22Rv1 (cell line): ENCODE results near the gene TSC22D1.

Experiments used
- H3K27ac ChIP-seq: fragments of 450-650 bp; 2 replicates; pipeline ENCODE4 v1.5.1; 2017
- CTCF ChIP-seq: fragments of 450-650 bp; IDR thresholded peaks from 2 replicates; pipeline ENCODE4 v1.5.1; 2017; ENCODE audit warnings: mild to moderate bottlenecking
- ZFX ChIP-seq: fragments of 450-650 bp; IDR thresholded peaks from 2 replicates; pipeline ENCODE4 v1.6.1; 2017; ENCODE audit warnings: antibody characterized with exemption, borderline replicate concordance

Gene TSC22D1

DNA sequence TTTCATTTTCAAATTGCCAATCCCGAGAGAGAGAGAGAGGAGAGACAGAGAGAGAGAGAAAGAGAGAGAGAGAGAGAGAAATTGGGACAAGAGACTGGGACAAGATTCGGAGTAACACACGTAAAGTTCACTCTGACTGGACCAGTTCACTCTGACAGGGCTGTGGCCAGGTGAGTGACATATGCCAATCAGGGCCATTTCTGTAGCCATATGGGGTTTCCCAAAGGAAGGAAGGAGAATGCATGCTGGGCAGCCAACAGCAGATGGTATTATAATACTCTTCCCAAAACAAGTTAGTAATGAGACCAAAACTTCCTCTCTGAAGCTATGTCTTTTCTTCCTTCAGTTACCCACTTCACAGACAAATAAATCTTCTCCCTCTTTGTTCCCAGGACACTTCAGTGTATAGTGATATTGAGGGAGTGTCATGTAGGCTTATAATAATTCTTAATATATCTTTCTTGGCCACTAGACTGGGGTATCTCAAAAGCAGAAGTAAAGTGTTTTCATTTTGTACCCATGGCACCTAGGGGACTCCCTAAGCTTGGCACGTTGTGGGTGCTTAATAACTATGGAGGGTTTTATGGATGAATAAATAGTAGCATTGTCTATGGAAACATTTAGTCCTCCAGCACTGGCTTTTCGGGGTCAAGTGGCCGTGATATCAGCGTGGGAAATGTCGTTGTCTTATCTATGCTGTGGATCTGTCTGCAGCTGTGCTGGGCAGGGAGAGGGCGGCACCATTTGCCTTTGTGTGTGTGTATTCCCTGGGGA is 150.9 kb downstream of the TSC22D1 start:
- TF ChIP-seq CTCF (no peak), ZFX (no peak)
- no peak overlapping the region for H3K27ac ChIP-seq

DNA sequence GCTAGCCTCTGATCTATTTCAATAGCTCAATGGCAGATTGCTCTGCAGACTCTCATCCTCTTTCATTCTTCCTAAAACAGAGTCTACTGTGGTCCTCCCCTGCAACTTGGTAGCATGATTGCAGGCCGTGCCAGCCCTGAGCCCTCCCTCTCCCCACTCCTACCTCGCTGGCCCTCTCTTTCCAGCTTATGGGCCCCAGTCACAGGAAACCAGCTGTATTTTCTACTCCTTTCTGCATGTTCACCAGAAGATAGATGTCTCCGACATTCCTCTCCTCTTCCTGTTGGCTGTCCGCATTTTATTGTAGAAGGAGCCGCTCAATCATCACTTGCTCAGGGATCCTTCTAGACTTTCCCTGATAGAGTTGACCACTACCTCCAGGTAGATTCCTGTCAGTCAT is 152.3 kb downstream of the TSC22D1 start:
- H3K27ac ChIP-seq: no peak overlapping the region
- TF ChIP-seq ZFX (no peak), CTCF (no peak)

DNA sequence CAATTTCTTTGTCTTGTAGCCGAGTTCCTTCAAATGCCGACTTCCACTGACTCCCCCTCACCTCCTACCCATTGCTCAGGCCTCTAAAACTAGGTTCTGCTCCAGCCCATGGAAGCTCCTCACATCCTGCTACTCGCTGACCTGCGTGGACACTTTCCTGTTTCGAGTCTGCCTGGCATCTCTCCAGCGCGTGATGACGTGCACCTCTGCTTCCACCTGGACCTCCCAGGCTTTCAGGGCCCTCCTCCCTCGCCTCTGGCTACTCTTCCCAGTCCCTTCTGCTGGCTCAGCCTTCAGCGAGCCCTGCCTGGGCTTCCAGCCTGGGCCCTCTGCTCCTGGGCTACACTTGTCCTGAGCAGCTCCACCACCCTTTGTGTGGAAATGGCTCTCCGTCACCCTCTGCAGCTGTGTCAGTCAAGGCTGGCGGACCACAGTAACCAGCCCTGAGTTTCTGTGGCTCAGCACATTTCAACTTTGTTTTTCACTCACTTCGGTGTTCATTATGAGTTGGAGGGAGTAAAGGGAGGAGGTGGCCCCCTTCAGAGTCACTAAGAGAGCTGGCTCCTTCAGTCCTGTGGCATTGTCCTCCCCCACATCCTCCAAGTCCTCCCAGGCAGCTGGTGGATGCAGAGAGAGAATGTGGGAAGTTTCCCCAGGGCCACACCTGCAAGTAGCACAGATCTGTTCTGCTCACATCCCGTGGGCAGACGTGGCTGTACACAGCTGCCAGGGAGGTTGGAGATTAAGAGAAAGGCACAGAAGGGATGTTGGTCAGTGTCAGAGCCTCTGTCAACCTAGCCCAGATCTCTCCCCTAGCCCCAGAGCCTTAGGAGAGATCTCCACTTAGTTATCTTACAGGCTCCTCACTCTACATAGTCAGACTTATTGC is 153.1 kb downstream of the TSC22D1 start:
- H3K27ac ChIP-seq: no peak overlapping the region

DNA sequence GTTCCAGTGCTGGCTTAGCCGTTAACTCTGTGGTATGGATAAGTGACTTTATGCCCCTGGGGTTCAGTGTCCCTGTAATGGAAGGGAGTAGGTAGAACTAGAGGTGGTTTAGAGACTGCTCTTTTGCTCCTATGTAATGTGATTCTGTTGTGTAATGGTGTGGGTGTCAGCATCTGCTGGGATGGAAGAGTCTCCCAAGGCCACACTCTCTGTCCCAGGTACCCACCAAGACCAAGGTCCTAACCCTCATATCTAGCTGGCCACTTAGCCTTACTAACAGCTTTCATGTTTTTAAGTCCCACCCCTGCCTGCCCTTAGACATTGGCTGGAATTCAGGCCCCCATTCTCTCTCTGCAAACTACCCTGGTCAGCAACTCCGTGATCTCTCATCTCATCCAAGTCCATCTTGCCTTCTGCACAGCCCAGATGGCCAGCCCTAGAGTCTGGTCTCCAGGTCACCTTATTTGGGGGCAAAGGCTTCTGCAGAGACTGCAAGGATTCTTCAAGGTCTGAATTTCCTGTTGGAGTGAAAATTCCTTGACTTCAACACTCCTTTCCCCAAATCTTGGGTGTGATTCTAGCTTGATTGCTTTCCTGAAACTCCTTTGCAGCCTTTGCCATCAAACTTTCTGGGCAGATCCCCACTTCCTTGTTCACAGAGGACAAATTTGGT is 154.1 kb downstream of the TSC22D1 start:
- TF ChIP-seq ZFX (no peak), CTCF (no peak)
- no peak overlapping the region for H3K27ac ChIP-seq

More for the DNA sequence above, 153.1 kb downstream of the TSC22D1 start:
- no peak for TF ChIP-seq ZFX
- no peak for TF ChIP-seq CTCF

DNA sequence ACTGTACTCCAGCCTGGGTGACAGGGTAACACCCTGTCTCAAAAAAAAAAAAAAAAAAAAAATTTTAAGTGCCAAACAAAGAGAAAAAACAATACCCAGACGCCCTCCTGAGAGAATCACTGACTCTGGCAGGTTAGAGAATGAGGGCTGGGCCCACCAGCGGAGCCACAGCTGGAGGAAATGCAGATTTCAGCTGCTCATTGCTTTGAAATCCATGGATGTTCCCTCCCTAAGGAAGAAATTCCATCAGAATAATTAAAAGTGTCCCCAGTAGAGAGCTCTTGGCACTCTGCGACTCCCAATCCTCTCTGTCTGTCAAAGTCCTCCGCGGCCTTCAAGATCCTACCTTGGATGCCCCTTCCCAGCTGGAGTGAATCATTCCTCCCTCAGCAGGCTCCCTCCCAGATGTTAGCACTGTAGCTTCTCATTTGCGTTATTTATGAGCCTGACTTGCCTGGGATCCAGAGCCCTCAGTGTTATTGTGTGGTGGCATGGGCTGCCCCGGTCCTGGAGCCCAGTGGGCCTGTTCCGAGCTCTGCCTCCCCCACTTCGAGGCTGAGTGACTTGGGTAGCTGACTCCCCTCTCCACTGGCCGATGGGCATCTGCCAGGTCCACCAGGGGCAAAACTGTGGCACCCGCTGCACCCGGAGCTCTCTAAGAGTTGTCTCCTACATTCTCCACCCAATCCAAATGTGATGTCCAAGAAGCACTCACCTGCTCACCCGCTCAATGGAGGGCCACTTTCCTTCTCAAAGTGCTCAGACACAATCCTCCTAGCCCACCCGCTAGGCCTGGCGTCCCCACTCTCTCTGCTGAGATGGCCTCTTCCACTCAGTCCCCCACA is 155.5 kb downstream of the TSC22D1 start:
- no peak overlapping the region for H3K27ac ChIP-seq
- TF ChIP-seq CTCF (no peak), ZFX (no peak)

GRCh38 chr13:44417876-44418275 is 158.3 kb downstream of the TSC22D1 start:
- TF ChIP-seq ZFX (no peak), CTCF (no peak)

More at GRCh38 chr13:44417876-44418275, 158.3 kb downstream of the TSC22D1 start:
- no peak overlapping the region for H3K27ac ChIP-seq
